GM21423 (cell line): ENCODE data around the gene ORC1.
"Not testable (repeated sequence)": the region's sequence is repeated elsewhere in the genome, so short reads cannot be mapped to it uniquely, and the experiment has no call there.

Experiments
- ATAC-seq: cut with Tn5 transposase; IDR thresholded peaks from one replicate; pipeline ENCODE4 v1.9.1; 2021; ENCODE audit warnings: mild to moderate bottlenecking, moderate library complexity; ENCODE audit not compliant: unreplicated experiment

ORC1 gene

GRCh38 chr1:52393174-52393573, 11.0 kb downstream of the ORC1 start:
- no peak for ATAC-seq

- ATAC-seq, result no peak
Observed at GRCh38 chr1:52386458-52386857, 17.8 kb downstream of the ORC1 start.

- ATAC-seq, result no peak
Observed at GRCh38 chr1:52385376-52385775, 18.8 kb downstream of the ORC1 start.

- ATAC-seq, result not testable (repeated sequence)
Observed at GRCh38 chr1:52369851-52370250, 34.4 kb downstream of the ORC1 start.

GRCh38 chr1:52368383-52369172, 35.6 kb downstream of the ORC1 start:
- no peak for ATAC-seq

GRCh38 chr1:52367272-52367671, 37.0 kb downstream of the ORC1 start:
- ATAC-seq, result no peak

GRCh38 chr1:52366517-52366827, 37.8 kb downstream of the ORC1 start:
- peak; percentile 0 for ATAC-seq

- peak; percentile 86 for ATAC-seq
Observed at GRCh38 chr1:52365746-52366516, 38.3 kb downstream of the ORC1 start, which contains the start of gene CC2D1B. Gene CC2D1B (minus strand): TSS chr1:52366205. CDS start chr1:52364620, 1,585 bp downstream.

- ATAC-seq, result no peak
Observed at GRCh38 chr1:52365071-52365745, 39.0 kb downstream of the ORC1 start.

- ATAC-seq, result no peak
Observed at GRCh38 chr1:52364235-52364839, 39.9 kb downstream of the ORC1 start.

- ATAC-seq, result no peak
Observed at GRCh38 chr1:52360595-52360968, 43.6 kb downstream of the ORC1 start.

- no peak for ATAC-seq
Observed at GRCh38 chr1:52359676-52360594, 44.3 kb downstream of the ORC1 start.

- no peak for ATAC-seq
Observed at GRCh38 chr1:52358851-52359497, 45.2 kb downstream of the ORC1 start.

GRCh38 chr1:52357397-52357796, 46.8 kb downstream of the ORC1 start:
- ATAC-seq, result no peak

GRCh38 chr1:52356818-52357355, 47.3 kb downstream of the ORC1 start:
- no peak for ATAC-seq

- no peak for ATAC-seq
Observed at GRCh38 chr1:52355847-52356505, 48.2 kb downstream of the ORC1 start.

- no peak for ATAC-seq
Observed at GRCh38 chr1:52355436-52355835, 48.8 kb downstream of the ORC1 start.

GRCh38 chr1:52352690-52353089, 51.5 kb downstream of the ORC1 start:
- ATAC-seq, result no peak

- no peak for ATAC-seq
Observed at GRCh38 chr1:52348704-52349300, 55.4 kb downstream of the ORC1 start.
